NCI-H2029 (cell line): ENCODE results near the gene NRP2.

Experiments
- DNase-seq: peaks from one replicate; lab custom pipeline; 2025; lab: John Stamatoyannopoulos, UW

NRP2 gene

GRCh38 chr2:205687641-205687956, 5.3 kb downstream of the NRP2 start:
- no peak for DNase-seq

GRCh38 chr2:205688417-205689200, 6.3 kb downstream of the NRP2 start:
- no peak for DNase-seq

GRCh38 chr2:205689820-205690219, 7.5 kb downstream of the NRP2 start:
- DNase-seq: no peak

GRCh38 chr2:205692104-205692503, 9.8 kb downstream of the NRP2 start:
- no peak for DNase-seq

GRCh38 chr2:205694256-205694655, 12.0 kb downstream of the NRP2 start:
- no peak for DNase-seq

GRCh38 chr2:205695460-205695991, 13.2 kb downstream of the NRP2 start:
- no peak for DNase-seq

GRCh38 chr2:205696331-205696926, 14.1 kb downstream of the NRP2 start:
- no peak for DNase-seq

GRCh38 chr2:205696927-205697441, 14.7 kb downstream of the NRP2 start:
- no peak for DNase-seq

- no peak for DNase-seq
Measured at GRCh38 chr2:205698286-205699268, 16.3 kb downstream of the NRP2 start.

- no peak for DNase-seq
Measured at GRCh38 chr2:205699515-205700289, 17.4 kb downstream of the NRP2 start.

- no peak for DNase-seq
Measured at GRCh38 chr2:205700331-205701132, 18.2 kb downstream of the NRP2 start.

- DNase-seq: no peak
Measured at GRCh38 chr2:205701509-205701908, 19.2 kb downstream of the NRP2 start.

- DNase-seq: no peak
Measured at GRCh38 chr2:205702576-205702975, 20.3 kb downstream of the NRP2 start.

GRCh38 chr2:205703471-205704126, 21.3 kb downstream of the NRP2 start:
- DNase-seq: no peak

- no peak for DNase-seq
Measured at GRCh38 chr2:205704127-205704741, 21.9 kb downstream of the NRP2 start.

- DNase-seq: no peak
Measured at GRCh38 chr2:205705511-205706349, 23.4 kb downstream of the NRP2 start.

GRCh38 chr2:205706769-205707381, 24.6 kb downstream of the NRP2 start:
- no peak for DNase-seq

- no peak for DNase-seq
Measured at GRCh38 chr2:205708231-205708631, 25.9 kb downstream of the NRP2 start.
